GM19397 (cell line): ENCODE measurements around the gene TDRD5.

Experiments used
- ATAC-seq: cut with Tn5 transposase; IDR thresholded peaks from one replicate; pipeline ENCODE4 v1.9.1; 2021; ENCODE audit warnings: mild to moderate bottlenecking, moderate library complexity; ENCODE audit not compliant: unreplicated experiment

Gene TDRD5

GRCh38 chr1:179731643-179732042 lies 140.0 kb downstream of the TDRD5 start:
- no peak for ATAC-seq
